Spleen (tissue), 3 donors: ENCODE data around the gene LGALS8.

Experiments used
- POLR2A ChIP-seq, 3 donors: fragments of 450-650 bp; IDR thresholded peaks; one replicate each; pipeline ENCODE4 v1.5.1; 2017; ENCODE audit warnings: antibody characterized with exemption in 3 of 3, mild to moderate bottlenecking in 1 of 3
- POLR2AphosphoS5 ChIP-seq, 3 donors: sonication (generic); formaldehyde crosslinking; IDR thresholded peaks; one replicate each; pipeline ENCODE4 v1.5.1; 2017; ENCODE audit warnings: antibody characterized with exemption in 3 of 3

DNA sequence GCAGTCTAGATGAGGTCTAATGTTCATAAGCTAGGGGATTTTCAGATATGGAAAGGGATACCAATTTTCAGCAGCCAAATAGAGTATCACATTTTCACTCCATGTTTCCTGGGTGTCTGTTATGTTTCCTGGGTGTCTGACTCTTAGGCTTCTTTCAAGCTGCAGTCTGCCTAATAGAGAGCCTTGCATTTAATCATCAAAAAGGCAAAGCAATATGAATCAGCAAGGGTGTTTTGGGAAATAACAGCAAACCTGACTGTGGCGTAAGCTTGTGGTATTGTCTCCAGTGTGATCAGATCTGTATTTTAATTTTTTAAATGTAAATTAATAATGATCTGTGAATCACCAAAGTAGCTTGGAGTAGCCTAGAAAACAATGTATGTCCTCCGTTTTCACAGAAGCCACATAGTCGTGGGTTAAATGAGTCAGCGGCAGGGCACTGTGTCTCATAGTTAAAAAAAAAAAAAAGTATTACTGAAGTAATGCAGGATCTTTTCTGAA lies 10.4 kb downstream of the LGALS8 start:
- TF ChIP-seq POLR2A (IDR thresholded peaks at IDR 0.05) (no peak), POLR2AphosphoS5 (IDR thresholded peaks at IDR 0.05) (no peak)
